ENCODE data around the gene UBE2D2. TPM values are rescaled to one million over a fixed set of nuclear protein-coding genes. Genes with fewer than 3 reads are reported as not detected.

The UBE2D2 gene
- total and polyA plus RNA-seq, 2 of the 13 experiments (the other 11 are each of a cell fraction or from before 2014, with no cell fraction given): 79.1 to 109 TPM

GRCh38 chr5:139647506-139648204 lies 86.5 kb downstream of the UBE2D2 start (continued):
- TF ChIP-seq HMGXB3 (CRISPR knock-in tag; IDR thresholded peaks at IDR 0.05; ENCODE audit: borderline replicate concordance) (no peak), FOXK1 (CRISPR knock-in tag; IDR thresholded peaks at IDR 0.05; ENCODE audit: borderline replicate concordance, low read depth) (no peak), PLSCR1 (CRISPR knock-in tag; IDR thresholded peaks at IDR 0.05; ENCODE audit: borderline replicate concordance) (no peak), NR2F2 (IDR thresholded peaks at IDR 0.05; ENCODE audit: borderline replicate concordance, low read depth) (0 out of 2 replicates have a peak, but pooled peaks have one; percentile 5), MEF2D (CRISPR knock-in tag; IDR thresholded peaks at IDR 0.05) (no peak), SATB2 (CRISPR knock-in tag; IDR thresholded peaks at IDR 0.05) (0 out of 2 replicates have a peak, but pooled peaks have one; percentile 10), RELA (CRISPR knock-in tag; IDR thresholded peaks at IDR 0.05) (no peak), ADNP (CRISPR knock-in tag; IDR thresholded peaks at IDR 0.05) (no peak), HNRNPL (IDR thresholded peaks at IDR 0.05; ENCODE audit: low read depth, low read length) (0 out of 2 replicates have a peak, but pooled peaks have one; percentile 21), RBM22 (optimal IDR thresholded peaks at IDR 0.05; ENCODE audit: low read length) (no peak), SRSF4 (IDR thresholded peaks at IDR 0.05; ENCODE audit: low read depth, low read length, poor library complexity, severe bottlenecking) (no peak), KMT2A (CRISPR knock-in tag; IDR thresholded peaks at IDR 0.05) (no peak), SP1 (IDR thresholded peaks at IDR 0.05) (no peak), SP1 (CRISPR knock-in tag; IDR thresholded peaks at IDR 0.05) (no peak), HDAC1 (CRISPR knock-in tag; IDR thresholded peaks at IDR 0.05) (peak; percentile 1; the same call in 1 of the 2 replicates)
